Smooth muscle cell (in vitro differentiated cells): Measurements from ENCODE around the gene DENND5A. TPM values are rescaled to one million over a fixed set of nuclear protein-coding genes. Genes with fewer than 3 reads are reported as not detected.
A peak's percentile ranks its signal among the peaks of the same experiment; 100 is the strongest.

ENCODE experiments used
- DNase-seq: peaks from one replicate; lab custom pipeline; 2025; ENCODE audit not compliant: unreplicated experiment; lab: John Stamatoyannopoulos, UW
- H2AFZ ChIP-seq: fragments of 200-600 bp; sonication (generic); 2 replicates; pipeline ENCODE4 v1.6.0; 2016; ENCODE audit warnings: antibody characterized with exemption, low read depth, mild to moderate bottlenecking
- H3F3A ChIP-seq: fragments of 200-600 bp; sonication (generic); 2 replicates; pipeline ENCODE4 v1.6.0; 2017; ENCODE audit warnings: antibody characterized with exemption, low read depth
- H3K27ac ChIP-seq: fragments of 200-600 bp; sonication (generic); 2 replicates; pipeline ENCODE4 v1.5.1; 2016; ENCODE audit warnings: low read depth, mild to moderate bottlenecking
- H3K27me3 ChIP-seq: fragments of 200-600 bp; sonication (generic); 2 replicates; pipeline ENCODE4 v1.6.1; 2016; ENCODE audit warnings: low read depth, mild to moderate bottlenecking
- H3K36me3 ChIP-seq: fragments of 200-600 bp; sonication (generic); 2 replicates; pipeline ENCODE4 v1.5.1; 2016; ENCODE audit warnings: low read depth
- H3K4me1 ChIP-seq: fragments of 200-600 bp; sonication (generic); 2 replicates; pipeline ENCODE4 v1.5.1; 2016; ENCODE audit warnings: low read depth
- H3K4me2 ChIP-seq: fragments of 200-600 bp; sonication (generic); 2 replicates; pipeline ENCODE4 v1.6.0; 2016; ENCODE audit warnings: mild to moderate bottlenecking
- H3K4me3 ChIP-seq: fragments of 200-600 bp; sonication (generic); 2 replicates; pipeline ENCODE4 v1.5.1; 2016; ENCODE audit warnings: mild to moderate bottlenecking
- H3K79me2 ChIP-seq: fragments of 200-600 bp; sonication (generic); 2 replicates; pipeline ENCODE4 v1.6.0; 2016; ENCODE audit warnings: low read depth, mild to moderate bottlenecking
- H3K9ac ChIP-seq: fragments of 200-600 bp; sonication (generic); 2 replicates; pipeline ENCODE4 v1.6.0; 2016; ENCODE audit warnings: low read depth
- H3K9me3 ChIP-seq: fragments of 200-600 bp; sonication (generic); replicated peaks from 2 replicates; pipeline ENCODE4 v1.5.1; 2016; ENCODE audit warnings: low read depth
- H4K20me1 ChIP-seq: fragments of 200-600 bp; sonication (generic); 2 replicates; pipeline ENCODE4 v1.6.0; 2016; ENCODE audit warnings: low read depth
- WGBS: methylation state at CpG from one replicate; pipeline ENCODE4 v1.1.7; 2016; ENCODE audit warnings: low lambda C conversion rate; 5-methylcytosine and 5-hydroxymethylcytosine counted together
- polyA plus RNA-seq: library from polyadenylated mRNA; unstranded; fragments of >200 nt; fragmentation: Nextera tagmentation; extraction: Ambion mirVana; gene quantifications from 2 replicates; pipeline ENCODE4 v1.2.1, GENCODE V29; 2016
- total RNA-seq: library from RNA; depleted of rRNA; stranded (reverse); fragments of >200 nt; gene quantifications from 2 replicates; pipeline ENCODE4 v1.2.3, GENCODE V29; 2014
- TF ChIP-seq, protein P1 (sequence below): fragments of 200-600 bp; sonication (generic); IDR thresholded peaks from 2 replicates; pipeline ENCODE4 v1.5.1; 2017; ENCODE audit warnings: borderline replicate concordance, mild to moderate bottlenecking, antibody characterized with exemption; ENCODE audit not compliant: insufficient read depth, poor library complexity, severe bottlenecking

The DENND5A gene
- total and polyA plus RNA-seq, 2 experiments from 2014 or later: 42.0 to 66.1 TPM

DNA sequence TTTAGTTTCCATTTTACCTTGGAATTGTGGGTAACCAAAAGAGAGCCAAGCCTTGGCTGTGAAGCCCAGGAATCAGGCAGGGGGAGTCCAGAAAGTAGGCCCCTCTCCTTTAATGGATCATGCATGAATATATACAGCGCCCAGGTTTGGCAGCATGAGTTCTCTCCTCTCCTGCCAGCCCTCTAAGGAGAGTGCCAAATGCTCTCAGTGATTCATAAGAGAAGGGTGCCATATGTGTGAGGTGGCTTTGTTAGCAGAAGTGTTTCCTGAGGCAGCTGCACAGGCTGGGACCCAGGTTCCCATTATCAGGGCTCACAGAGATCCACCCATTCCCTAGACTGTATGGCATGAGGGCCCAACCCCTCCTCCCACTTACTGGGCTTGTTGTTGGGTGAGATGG lies 121.4 kb downstream of the DENND5A start:
- Histone ChIP-seq H3K9me3 (no peaks in the 10 kb centered on the region), H2AFZ (no peak overlapping the region), H3K4me2 (no peak overlapping the region), H3K4me3 (no peak overlapping the region), H3K36me3 (peaks cover 9% of the 10 kb centered on the region), H3K79me2 (no peaks in the 10 kb centered on the region), H3K27me3 (no peaks in the 10 kb centered on the region), H4K20me1 (no peaks in the 10 kb centered on the region), H3K9ac (no peak overlapping the region), H3K4me1 (peaks cover 12% of the 10 kb centered on the region), H3F3A (peaks cover 7% of the 10 kb centered on the region), H3K27ac (no peak overlapping the region)
- TF ChIP-seq, protein P1, sequence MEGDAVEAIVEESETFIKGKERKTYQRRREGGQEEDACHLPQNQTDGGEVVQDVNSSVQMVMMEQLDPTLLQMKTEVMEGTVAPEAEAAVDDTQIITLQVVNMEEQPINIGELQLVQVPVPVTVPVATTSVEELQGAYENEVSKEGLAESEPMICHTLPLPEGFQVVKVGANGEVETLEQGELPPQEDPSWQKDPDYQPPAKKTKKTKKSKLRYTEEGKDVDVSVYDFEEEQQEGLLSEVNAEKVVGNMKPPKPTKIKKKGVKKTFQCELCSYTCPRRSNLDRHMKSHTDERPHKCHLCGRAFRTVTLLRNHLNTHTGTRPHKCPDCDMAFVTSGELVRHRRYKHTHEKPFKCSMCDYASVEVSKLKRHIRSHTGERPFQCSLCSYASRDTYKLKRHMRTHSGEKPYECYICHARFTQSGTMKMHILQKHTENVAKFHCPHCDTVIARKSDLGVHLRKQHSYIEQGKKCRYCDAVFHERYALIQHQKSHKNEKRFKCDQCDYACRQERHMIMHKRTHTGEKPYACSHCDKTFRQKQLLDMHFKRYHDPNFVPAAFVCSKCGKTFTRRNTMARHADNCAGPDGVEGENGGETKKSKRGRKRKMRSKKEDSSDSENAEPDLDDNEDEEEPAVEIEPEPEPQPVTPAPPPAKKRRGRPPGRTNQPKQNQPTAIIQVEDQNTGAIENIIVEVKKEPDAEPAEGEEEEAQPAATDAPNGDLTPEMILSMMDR: no peak
- no peak for DNase-seq
- WGBS: 96% methylated on average over 1 of the region's 1 CpG

DNA sequence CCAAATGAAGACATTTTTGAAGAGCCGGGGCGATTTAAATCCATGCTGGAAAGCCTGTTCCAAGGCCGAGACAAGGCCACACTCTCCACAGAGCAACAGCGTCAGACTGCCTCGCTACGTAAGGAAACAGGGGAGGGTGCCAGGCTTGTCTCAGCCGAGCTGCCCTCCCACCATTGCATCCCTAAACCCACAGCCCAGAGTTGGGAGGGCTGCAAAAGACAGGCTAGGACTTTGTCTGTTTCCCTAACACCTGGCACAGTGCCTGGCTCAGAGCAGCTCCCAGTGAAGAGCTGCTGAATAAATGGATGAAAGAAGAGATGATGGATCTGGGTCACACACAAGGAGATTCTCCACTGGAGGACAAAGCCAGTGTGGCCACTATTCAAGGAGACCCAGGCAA lies 122.4 kb downstream of the DENND5A start:
- peaks cover 9% of the 10 kb centered on the region for H3K36me3 ChIP-seq
- no peak overlapping the region for H3K4me2 ChIP-seq
- TF ChIP-seq, protein P1: no peak

DNA sequence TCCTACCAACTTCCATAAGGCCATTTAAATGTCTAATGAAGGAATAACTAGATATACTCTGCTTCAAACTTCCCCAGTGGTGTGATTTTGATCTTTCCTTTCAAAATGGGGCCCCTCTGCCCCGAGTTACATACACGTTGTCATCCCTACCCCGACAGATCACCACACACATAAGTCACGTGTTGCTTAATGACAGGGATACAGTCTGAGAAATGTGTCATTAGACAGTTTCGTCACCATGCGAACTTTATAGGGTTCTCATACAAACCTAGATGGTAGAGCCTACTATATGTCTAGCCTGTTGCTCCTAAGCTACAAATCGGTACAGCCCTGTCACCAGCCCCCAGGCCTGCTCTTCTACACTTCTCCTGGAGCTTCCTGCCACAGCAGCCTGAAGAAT lies 124.0 kb downstream of the DENND5A start:
- no peak for DNase-seq
- H4K20me1 ChIP-seq: peaks cover 3% of the 10 kb centered on the region
- 86% methylated on average over 7 of the region's 7 CpGs for WGBS
- H3K4me2 ChIP-seq: no peak overlapping the region
- H3K27ac ChIP-seq: peak overlapping the region; percentile 19
- TF ChIP-seq, protein P1: no peak
- no peak overlapping the region for H3K9ac ChIP-seq
- H3K79me2 ChIP-seq: no peaks in the 10 kb centered on the region
- H3K4me1 ChIP-seq: peaks cover 5% of the 10 kb centered on the region
- peaks cover 13% of the 10 kb centered on the region for H3F3A ChIP-seq
- no peaks in the 10 kb centered on the region for H3K9me3 ChIP-seq
- H3K36me3 ChIP-seq: no peaks in the 10 kb centered on the region
- H3K27me3 ChIP-seq: no peaks in the 10 kb centered on the region
- no peak overlapping the region for H2AFZ ChIP-seq
- H3K4me3 ChIP-seq: no peak overlapping the region

More for the DNA sequence above, 122.4 kb downstream of the DENND5A start:
- Histone ChIP-seq H3K9me3 (no peaks in the 10 kb centered on the region), H3K27me3 (no peaks in the 10 kb centered on the region), H3K27ac (no peak overlapping the region), H3K4me3 (no peak overlapping the region), H3K9ac (no peak overlapping the region), H3K79me2 (no peaks in the 10 kb centered on the region), H3F3A (peaks cover 13% of the 10 kb centered on the region), H2AFZ (no peak overlapping the region), H4K20me1 (no peaks in the 10 kb centered on the region), H3K4me1 (peaks cover 12% of the 10 kb centered on the region)
- DNase-seq: no peak
- WGBS: 98% methylated on average over 7 of the region's 7 CpGs

DNA sequence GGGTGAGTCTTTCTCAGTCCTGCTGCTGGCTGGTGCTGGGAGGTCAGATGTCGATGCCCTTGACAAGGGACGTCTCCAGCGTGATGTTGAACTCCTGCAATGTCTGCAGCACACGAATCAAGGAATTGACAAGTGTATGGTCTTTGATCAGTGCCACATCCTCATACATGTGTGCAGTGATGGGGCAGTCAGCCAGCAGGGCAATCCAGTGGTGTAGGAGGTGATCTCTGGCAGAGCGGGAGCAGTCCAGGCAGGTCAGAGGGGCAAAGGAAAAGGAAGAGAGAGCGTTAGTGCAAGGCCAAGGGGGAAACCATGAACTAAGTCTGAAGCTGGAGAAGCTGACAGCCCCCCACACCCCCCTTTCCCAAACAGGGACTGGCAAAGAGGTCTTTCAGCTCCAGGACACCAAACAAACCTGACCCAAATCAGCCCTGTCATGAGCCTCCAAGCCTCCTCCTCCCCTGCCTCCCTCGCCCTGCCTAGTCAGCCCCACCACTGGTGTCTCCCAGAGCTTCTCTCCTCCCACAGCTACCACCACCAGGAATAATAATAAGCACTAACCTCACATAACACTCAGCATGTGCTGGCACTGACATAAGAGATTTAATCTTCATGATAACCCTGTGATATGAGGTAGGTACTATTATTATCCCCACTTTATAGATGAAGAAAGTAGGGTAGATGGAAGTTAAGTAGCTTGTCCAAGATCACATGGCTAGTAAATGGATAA lies 125.4 kb downstream of the DENND5A start:
- Histone ChIP-seq H2AFZ (no peak overlapping the region), H4K20me1 (peaks cover 3% of the 10 kb centered on the region), H3K36me3 (no peaks in the 10 kb centered on the region), H3K27me3 (no peaks in the 10 kb centered on the region), H3K4me2 (no peak overlapping the region), H3F3A (peaks cover 13% of the 10 kb centered on the region), H3K4me1 (no peaks in the 10 kb centered on the region), H3K79me2 (no peaks in the 10 kb centered on the region), H3K9ac (no peak overlapping the region), H3K4me3 (no peak overlapping the region), H3K9me3 (no peaks in the 10 kb centered on the region), H3K27ac (peak overlapping the region; percentile 79)
- DNase-seq: no peak
- WGBS: 95% methylated on average over 7 of the region's 7 CpGs
- TF ChIP-seq, protein P1: no peak
